HepG2 (cell line): ENCODE measurements around the gene NDUFA13. TPM values are rescaled to one million over a fixed set of nuclear protein-coding genes. Genes with fewer than 3 reads are reported as not detected.

Source experiments
- ATAC-seq: fragments of 200-7000 bp; cut with Tn5 transposase; 3 replicates; pipeline ENCODE4 v1.9.1; 2020; ENCODE audit warnings: mild to moderate bottlenecking, moderate library complexity
- BruUV-seq: library from RNA; stranded (reverse); fragments of 400-500 nt; replicated peaks from 2 replicates; lab custom pipeline; 2021; lab: Mats Ljungman, UMichigan
- CTCF ChIA-PET: fragments of 300-600 bp; formaldehyde crosslinking; extraction: SDS; loops from one replicate; lab custom pipeline; 2021; ENCODE audit warnings: low total read pairs, inconsistent platforms, low intra/inter-chr PET ratio; lab: Yijun Ruan, JAX
- POLR2A ChIA-PET: fragments of 350-600 bp; sonication (Branson Sonifier 250); formaldehyde crosslinking; loops from one replicate; lab custom pipeline; 2020; ENCODE audit warnings: antibody characterized with exemption, inconsistent platforms; lab: Yijun Ruan, JAX
- DNase-seq: peaks from one replicate; pipeline ENCODE4 v3.0.0-alpha.2; 2015; ENCODE audit warnings: low spot score
- FAIRE-seq: peaks from 3 replicates; lab custom pipeline; 2011; peaks lifted over from hg19 to GRCh38; lab: Jason Lieb, UNC
- H2AFZ ChIP-seq: one replicate; pipeline ENCODE4 v1.6.1; 2011; ENCODE audit warnings: low read length, inconsistent platforms
- H3K27ac ChIP-seq: fragments of 300-600 bp; 3 replicates; pipeline ENCODE4 v1.8.0; 2011; ENCODE audit warnings: mixed run types, mild to moderate bottlenecking, mixed read lengths, low read length, inconsistent platforms; ENCODE audit not compliant: insufficient read depth; ENCODE audit errors: extremely low read length
- H3K27me3 ChIP-seq, 2 experiments: fragments of 200-600 bp in 1 of 2; 2 replicates in 1 of 2; 3 replicates in 1 of 2; pipeline versions ENCODE4 v1.6.0 to v1.8.0; 2011; ENCODE audit warnings: low read length in 2 of 2, mild to moderate bottlenecking in 2 of 2, moderate library complexity in 2 of 2, inconsistent platforms in 1 of 2; ENCODE audit not compliant: insufficient read depth in 2 of 2, control insufficient read depth in 1 of 2
- H3K36me3 ChIP-seq, 2 experiments: fragments of 200-600 bp in 1 of 2; replicated peaks in 1 of 2; 2 replicates in 1 of 2; 3 replicates in 1 of 2; pipeline versions ENCODE4 v1.5.1 to v1.8.0; 2011; ENCODE audit warnings: low read length in 2 of 2, inconsistent platforms in 1 of 2; ENCODE audit not compliant: insufficient read depth in 2 of 2, control insufficient read depth in 1 of 2
- H3K4me1 ChIP-seq: 2 replicates; pipeline ENCODE4 v1.5.1; 2012; ENCODE audit warnings: low read length, inconsistent platforms; ENCODE audit not compliant: insufficient read depth
- H3K4me2 ChIP-seq: 2 replicates; pipeline ENCODE4 v1.6.0; 2011; ENCODE audit warnings: low read depth, low read length, inconsistent platforms
- H3K4me3 ChIP-seq, 3 experiments: fragments of 200-600 bp in 1 of 3; sonication (generic), shearing (Covaris generic) in 1 of 3; replicated peaks in 1 of 3; 2 replicates each; pipeline ENCODE4 v1.5.1; 2011 to 2016; ENCODE audit warnings: low read length in 3 of 3, inconsistent platforms in 2 of 3, low read depth in 2 of 3, mild to moderate bottlenecking in 2 of 3, control low read depth in 1 of 3, mixed read lengths in 1 of 3; ENCODE audit not compliant: insufficient read depth in 1 of 3
- H3K79me2 ChIP-seq: one replicate; pipeline ENCODE4 v1.6.1; 2011; ENCODE audit warnings: low read length, inconsistent platforms; ENCODE audit not compliant: insufficient read depth
- H3K9ac ChIP-seq: 2 replicates; pipeline ENCODE4 v1.6.0; 2011; ENCODE audit warnings: mild to moderate bottlenecking, low read depth, low read length, inconsistent platforms; ENCODE audit not compliant: insufficient read depth
- H3K9me3 ChIP-seq: 2 replicates; pipeline ENCODE4 v1.5.1; 2012; ENCODE audit warnings: mild to moderate bottlenecking, low read length
- H4K20me1 ChIP-seq: 2 replicates; pipeline ENCODE4 v1.6.0; 2011; ENCODE audit warnings: inconsistent platforms, mild to moderate bottlenecking, low read length, moderate library complexity; ENCODE audit not compliant: insufficient read depth
- AHR ChIP-seq: IDR thresholded peaks from 2 replicates; pipeline ENCODE4 v1.6.1; 2018; ENCODE audit warnings: missing genetic modification reagents, missing compliant biosample characterization
- DR1 ChIP-seq: sonication (generic); formaldehyde crosslinking; IDR thresholded peaks from 2 replicates; pipeline ENCODE4 v1.8.0; 2021; ENCODE audit warnings: mild to moderate bottlenecking, missing genetic modification reagents, inconsistent platforms
- KDM2A ChIP-seq: sonication (generic); formaldehyde crosslinking; IDR thresholded peaks from 2 replicates; pipeline ENCODE4 v1.4.0; 2020; ENCODE audit warnings: low read depth, missing genetic modification reagents, borderline replicate concordance
- MEIS2 ChIP-seq: sonication (generic); formaldehyde crosslinking; IDR thresholded peaks from 2 replicates; pipeline ENCODE4 v1.9.0; 2021; ENCODE audit warnings: mild to moderate bottlenecking, missing genetic modification reagents
- NFRKB ChIP-seq: fragments of 450-650 bp; IDR thresholded peaks from 2 replicates; pipeline ENCODE4 v1.6.1; 2017
- PCBP2 ChIP-seq: fragments of 200-400 bp; formaldehyde crosslinking; optimal IDR thresholded peaks from 2 replicates; pipeline ENCODE3; 2018; ENCODE audit warnings: low read length, low read depth; ENCODE audit not compliant: poor library complexity, severe bottlenecking
- POGZ ChIP-seq: sonication (generic); formaldehyde crosslinking; IDR thresholded peaks from 2 replicates; pipeline ENCODE4 v1.4.0; 2020; ENCODE audit warnings: mild to moderate bottlenecking, missing genetic modification reagents
- POLR2G ChIP-seq: fragments of 200-400 bp; formaldehyde crosslinking; IDR thresholded peaks from 2 replicates; pipeline ENCODE4 v1.6.1; 2018; ENCODE audit warnings: mild to moderate bottlenecking, low read depth, low read length, moderate library complexity
- SIX1 ChIP-seq: sonication (generic); formaldehyde crosslinking; IDR thresholded peaks from 2 replicates; pipeline ENCODE4 v1.4.0; 2020; ENCODE audit warnings: missing genetic modification reagents, borderline replicate concordance
- TOPORS ChIP-seq: sonication (generic); formaldehyde crosslinking; IDR thresholded peaks from 2 replicates; pipeline ENCODE4 v1.8.0; 2023; ENCODE audit warnings: mild to moderate bottlenecking, missing genetic modification reagents
- U2AF2 ChIP-seq: fragments of 200-400 bp; formaldehyde crosslinking; IDR thresholded peaks from 2 replicates; pipeline ENCODE4 v1.6.1; 2017; ENCODE audit warnings: low read depth, mild to moderate bottlenecking, low read length
- ZBTB10 ChIP-seq: sonication (generic); formaldehyde crosslinking; IDR thresholded peaks from 2 replicates; pipeline ENCODE4 v1.4.0; 2020; ENCODE audit warnings: missing genetic modification reagents, borderline replicate concordance
- ZNF276 ChIP-seq: sonication (generic); formaldehyde crosslinking; IDR thresholded peaks from 2 replicates; pipeline ENCODE4 v1.4.0; 2020; ENCODE audit warnings: mild to moderate bottlenecking, low read depth, missing genetic modification reagents
- ZNF501 ChIP-seq: sonication (generic); formaldehyde crosslinking; IDR thresholded peaks from 2 replicates; pipeline ENCODE4 v1.5.1; 2020; ENCODE audit warnings: mild to moderate bottlenecking, moderate library complexity, missing genetic modification reagents
- ZNF781 ChIP-seq: sonication (generic); formaldehyde crosslinking; IDR thresholded peaks from 2 replicates; pipeline ENCODE4 v1.5.1; 2020; ENCODE audit warnings: borderline replicate concordance, mild to moderate bottlenecking, missing genetic modification reagents; ENCODE audit errors: not compliant biosample characterization
- WGBS: methylation state at CpG from one replicate; pipeline ENCODE4 v1.1.6; 2017; ENCODE audit warnings: low lambda C conversion rate; 5-methylcytosine and 5-hydroxymethylcytosine counted together
- in situ Hi-C: cut with HindIII; loops from 2 replicates; pipeline ENCODE4 v1.10.0; 2017; ENCODE audit warnings: low pct_unique_long_range_greater_than_20kb; ENCODE audit not compliant: extremely low pct_ligation_motif_present
- intact Hi-C: fragments of 100-400 bp; cut with micrococcal nuclease; formaldehyde crosslinking; loops from one replicate; pipeline ENCODE4 v1.10.0; 2022; ENCODE audit not compliant: unreplicated experiment
- polyA plus RNA-seq, 8 experiments: library from polyadenylated mRNA; depleted of rRNA in 3 of 8; stranded (reverse) in 7 of 8; unstranded in 1 of 8; fragments of >200 nt; fragmentation: Illumina TruSeq in 4 of 8; extraction: Trizol in 4 of 8; gene quantifications; 2 replicates each; pipeline versions ENCODE4 v1.2.1 to v1.2.3, GENCODE V29; 2011 to 2016; ENCODE audit warnings: low read depth in 4 of 8, missing spikeins in 1 of 8, mixed read lengths in 1 of 8; ENCODE audit not compliant: insufficient read depth in 1 of 8
- total RNA-seq, 5 experiments: library from RNA; depleted of rRNA; stranded (reverse); fragments of >200 nt; fragmentation: Illumina TruSeq; extraction: Trizol; gene quantifications; 2 replicates each; pipeline ENCODE4 v1.2.3, GENCODE V29; 2016; ENCODE audit warnings: low read depth in 1 of 5
- TF ChIP-seq, protein P1 (sequence below): sonication (generic); formaldehyde crosslinking; IDR thresholded peaks from 2 replicates; pipeline ENCODE4 v1.5.0; 2020; ENCODE audit warnings: missing genetic modification reagents
- TF ChIP-seq, protein P2 (sequence below): sonication (generic); formaldehyde crosslinking; conservative IDR thresholded peaks from 2 replicates; pipeline ENCODE4 v1.4.0; 2020; ENCODE audit warnings: missing genetic modification reagents
- TF ChIP-seq, protein P3 (sequence below): IDR thresholded peaks from 2 replicates; pipeline ENCODE4 v1.6.1; 2016; ENCODE audit warnings: mild to moderate bottlenecking, missing biosample characterization, missing genetic modification reagents

Gene NDUFA13
- total and polyA plus RNA-seq, 2 of the 13 experiments (the other 11 are each of a cell fraction or from before 2014, with no cell fraction given), result 337 to 366 TPM

GRCh38 chr19:19559931-19560330 lies 43.9 kb downstream of the NDUFA13 start:
- H3K36me3 ChIP-seq, result no peaks in the 10 kb centered on the region
- no peaks in the 10 kb centered on the region for H3K9me3 ChIP-seq
- no peaks in the 10 kb centered on the region for H4K20me1 ChIP-seq
- no peak overlapping the region for H3K4me3 ChIP-seq
- ATAC-seq (no peak), FAIRE-seq (no peak), DNase-seq (no peak)
- 4% methylated on average over 1 of the region's 4 CpGs for WGBS
- no peak overlapping the region for H3K27ac ChIP-seq
- no TSS peak for BruUV-seq
- H3K27me3 ChIP-seq, result peaks cover 4 to 11% of the 10 kb centered on the region in 2 experiments; a peak in 3 of 5 replicates
- H2AFZ ChIP-seq, result no peak overlapping the region
- CTCF ChIA-PET, result no interaction called here
- no peak overlapping the region for H3K4me2 ChIP-seq
- POLR2A ChIA-PET, result no interaction called here
- no peaks in the 10 kb centered on the region for H3K79me2 ChIP-seq
- in situ Hi-C loops (loop anchor here (25.0 kb wide), 1 partner anchor 1002 kb away; the partner anchor contains the start of gene ZNF737), intact Hi-C loops (no loop called here)
- H3K4me1 ChIP-seq, result peaks cover 14% of the 10 kb centered on the region
- H3K9ac ChIP-seq, result no peak overlapping the region
- no peak for TF ChIP-seq ZNF781 (CRISPR knock-in tag)
- TF ChIP-seq NFRKB, result no peak
- no peak for TF ChIP-seq KDM2A
- no peak for TF ChIP-seq U2AF2
- TF ChIP-seq TOPORS, result no peak
- TF ChIP-seq POLR2G, result no peak
- no peak for TF ChIP-seq PCBP2
- no peak for TF ChIP-seq SIX1 (CRISPR knock-in tag)
- TF ChIP-seq, protein P1, sequence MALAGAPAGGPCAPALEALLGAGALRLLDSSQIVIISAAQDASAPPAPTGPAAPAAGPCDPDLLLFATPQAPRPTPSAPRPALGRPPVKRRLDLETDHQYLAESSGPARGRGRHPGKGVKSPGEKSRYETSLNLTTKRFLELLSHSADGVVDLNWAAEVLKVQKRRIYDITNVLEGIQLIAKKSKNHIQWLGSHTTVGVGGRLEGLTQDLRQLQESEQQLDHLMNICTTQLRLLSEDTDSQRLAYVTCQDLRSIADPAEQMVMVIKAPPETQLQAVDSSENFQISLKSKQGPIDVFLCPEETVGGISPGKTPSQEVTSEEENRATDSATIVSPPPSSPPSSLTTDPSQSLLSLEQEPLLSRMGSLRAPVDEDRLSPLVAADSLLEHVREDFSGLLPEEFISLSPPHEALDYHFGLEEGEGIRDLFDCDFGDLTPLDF, result no peak
- TF ChIP-seq ZBTB10 (CRISPR knock-in tag), result no peak
- no peak for TF ChIP-seq ZNF276 (CRISPR knock-in tag)
- TF ChIP-seq POGZ (CRISPR knock-in tag), result no peak
- no peak for TF ChIP-seq DR1
- TF ChIP-seq AHR (CRISPR knock-in tag), result no peak
- TF ChIP-seq ZNF501 (CRISPR knock-in tag), result no peak
- TF ChIP-seq, protein P2, sequence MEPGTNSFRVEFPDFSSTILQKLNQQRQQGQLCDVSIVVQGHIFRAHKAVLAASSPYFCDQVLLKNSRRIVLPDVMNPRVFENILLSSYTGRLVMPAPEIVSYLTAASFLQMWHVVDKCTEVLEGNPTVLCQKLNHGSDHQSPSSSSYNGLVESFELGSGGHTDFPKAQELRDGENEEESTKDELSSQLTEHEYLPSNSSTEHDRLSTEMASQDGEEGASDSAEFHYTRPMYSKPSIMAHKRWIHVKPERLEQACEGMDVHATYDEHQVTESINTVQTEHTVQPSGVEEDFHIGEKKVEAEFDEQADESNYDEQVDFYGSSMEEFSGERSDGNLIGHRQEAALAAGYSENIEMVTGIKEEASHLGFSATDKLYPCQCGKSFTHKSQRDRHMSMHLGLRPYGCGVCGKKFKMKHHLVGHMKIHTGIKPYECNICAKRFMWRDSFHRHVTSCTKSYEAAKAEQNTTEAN, result no peak
- no peak for TF ChIP-seq MEIS2
- TF ChIP-seq, protein P3, sequence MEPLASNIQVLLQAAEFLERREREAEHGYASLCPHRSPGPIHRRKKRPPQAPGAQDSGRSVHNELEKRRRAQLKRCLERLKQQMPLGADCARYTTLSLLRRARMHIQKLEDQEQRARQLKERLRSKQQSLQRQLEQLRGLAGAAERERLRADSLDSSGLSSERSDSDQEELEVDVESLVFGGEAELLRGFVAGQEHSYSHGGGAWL (CRISPR knock-in tag), result no peak
